Caco-2 (cell line): ENCODE measurements around the gene MYDGF. TPM values are rescaled to one million over a fixed set of nuclear protein-coding genes. Genes with fewer than 3 reads are reported as not detected.

Experiments used
- BruUV-seq: library from RNA; stranded (reverse); fragments of 400-500 nt; replicated peaks from 2 replicates; lab custom pipeline; 2021; lab: Mats Ljungman, UMichigan
- CTCF ChIA-PET: fragments of 300-600 bp; sonication (Branson Sonifier 250); formaldehyde crosslinking; loops from one replicate; lab custom pipeline; 2022; ENCODE audit warnings: antibody characterized with exemption; lab: Charles Lee
- POLR2A ChIA-PET: fragments of 300-600 bp; sonication (Branson Sonifier 250); formaldehyde crosslinking; loops from one replicate; lab custom pipeline; 2022; ENCODE audit warnings: antibody characterized with exemption; lab: Charles Lee
- DNase-seq, 2 experiments: peaks; one replicate each; pipeline versions ENCODE4 v3.0.0 to v3.0.0-alpha.2; 2020 to 2022
- H3K27me3 ChIP-seq: replicated peaks from 2 replicates; pipeline ENCODE4 v1.6.0; 2011; ENCODE audit warnings: low read length; ENCODE audit not compliant: control insufficient read depth, insufficient read depth
- H3K36me3 ChIP-seq: 2 replicates; pipeline ENCODE4 v1.5.1; 2011; ENCODE audit warnings: low read length; ENCODE audit not compliant: control insufficient read depth, insufficient read depth
- H3K4me1 ChIP-seq: fragments of 250-450 bp; sonication (Bioruptor Pico); 2 replicates; pipeline ENCODE4 v1.5.1; 2020; ENCODE audit warnings: mild to moderate bottlenecking
- H3K4me3 ChIP-seq: 2 replicates; pipeline ENCODE4 v1.5.1; 2011; ENCODE audit warnings: low read depth, mild to moderate bottlenecking, control low read depth, low read length
- H3K9me3 ChIP-seq: fragments of 250-450 bp; sonication (Bioruptor Pico); 2 replicates; pipeline ENCODE4 v1.5.1; 2020; ENCODE audit warnings: mild to moderate bottlenecking, moderate library complexity
- H3K27ac Mint-ChIP-seq: one replicate; pipeline ENCODE4 v1.8.0; 2022; ENCODE audit warnings: mixed read lengths; ENCODE audit not compliant: unreplicated experiment
- H3K27me3 Mint-ChIP-seq: one replicate; pipeline ENCODE4 v1.8.0; 2022; ENCODE audit warnings: mixed read lengths; ENCODE audit not compliant: insufficient read depth, unreplicated experiment
- H3K36me3 Mint-ChIP-seq: one replicate; pipeline ENCODE4 v1.8.0; 2022; ENCODE audit warnings: mild to moderate bottlenecking, mixed read lengths; ENCODE audit not compliant: insufficient read depth, unreplicated experiment
- H3K4me1 Mint-ChIP-seq: one replicate; pipeline ENCODE4 v1.8.0; 2022; ENCODE audit warnings: low read depth, mixed read lengths; ENCODE audit not compliant: unreplicated experiment
- H3K4me3 Mint-ChIP-seq: one replicate; pipeline ENCODE4 v1.8.0; 2022; ENCODE audit warnings: mild to moderate bottlenecking, moderate library complexity, mixed read lengths; ENCODE audit not compliant: unreplicated experiment
- H3K9me3 Mint-ChIP-seq: one replicate; pipeline ENCODE4 v1.8.0; 2022; ENCODE audit warnings: mixed read lengths; ENCODE audit not compliant: unreplicated experiment
- CTCF ChIP-seq, 2 experiments: fragments of 200-600 bp in 1 of 2; IDR thresholded peaks; 1 replicate in 1 of 2; 2 replicates in 1 of 2; pipeline versions ENCODE4 v1.5.1 to v1.8.0; 2011 to 2022; ENCODE audit warnings: antibody characterized with exemption in 1 of 2, control low read depth in 1 of 2, inconsistent platforms in 1 of 2, low read depth in 1 of 2, low read length in 1 of 2, mild to moderate bottlenecking in 1 of 2, moderate library complexity in 1 of 2; ENCODE audit not compliant: insufficient read depth in 1 of 2, severe bottlenecking in 1 of 2, unreplicated experiment in 1 of 2
- intact Hi-C: fragments of 100-400 bp; cut with micrococcal nuclease; formaldehyde crosslinking; loops from one replicate; pipeline ENCODE4 v1.10.0; 2022; ENCODE audit not compliant: unreplicated experiment
- total RNA-seq: library from RNA; stranded (reverse); gene quantifications from 2 replicates; pipeline ENCODE4 v1.2.3, GENCODE V29; 2022

MYDGF gene
- total RNA-seq, 1 experiment from 2014 or later: 106 TPM

- ChIA-PET POLR2A (no interaction called here), CTCF (no interaction called here)
- no peak overlapping the region for H3K4me3 Mint-ChIP-seq
Observed at GRCh38 chr19:4642625-4643024, 27.5 kb downstream of the MYDGF start.

GRCh38 chr19:4641132-4641531 is 29.0 kb downstream of the MYDGF start:
- peaks cover 12% of the 10 kb centered on the region for H3K36me3 Mint-ChIP-seq
- no peaks in the 10 kb centered on the region for H3K27me3 Mint-ChIP-seq
- no peak for DNase-seq
- Histone ChIP-seq H3K27me3 (no peaks in the 10 kb centered on the region), H3K36me3 (peaks cover 1% of the 10 kb centered on the region; the same call in 1 of the 2 replicates), H3K4me1 (peaks cover 12% of the 10 kb centered on the region; the same call in 1 of the 2 replicates), H3K9me3 (no peaks in the 10 kb centered on the region), H3K4me3 (no peak overlapping the region)
- no peak overlapping the region for H3K27ac Mint-ChIP-seq
- no TSS peak for BruUV-seq
- CTCF ChIA-PET: no interaction called here
- POLR2A ChIA-PET: no interaction called here
- intact Hi-C loops: no loop called here
- no peak overlapping the region for H3K4me3 Mint-ChIP-seq
- no peaks in the 10 kb centered on the region for H3K9me3 Mint-ChIP-seq
- TF ChIP-seq CTCF (IDR thresholded peaks at IDR 0.05; ENCODE audit: insufficient read depth in 1 of 2, low read depth in 1 of 2, low read length in 1 of 2, severe bottlenecking in 1 of 2, unreplicated experiment in 1 of 2): no peak
- H3K4me1 Mint-ChIP-seq: peaks cover 7% of the 10 kb centered on the region

More at GRCh38 chr19:4642625-4643024, 27.5 kb downstream of the MYDGF start:
- Histone ChIP-seq H3K36me3 (peaks cover 1% of the 10 kb centered on the region; the same call in 1 of the 2 replicates), H3K4me3 (no peak overlapping the region), H3K9me3 (no peaks in the 10 kb centered on the region), H3K4me1 (peaks cover 8% of the 10 kb centered on the region; the same call in 1 of the 2 replicates), H3K27me3 (no peaks in the 10 kb centered on the region)
- peaks cover 7% of the 10 kb centered on the region for H3K4me1 Mint-ChIP-seq
- H3K9me3 Mint-ChIP-seq: no peaks in the 10 kb centered on the region
- no peak for TF ChIP-seq CTCF (IDR thresholded peaks at IDR 0.05; ENCODE audit: insufficient read depth in 1 of 2, low read depth in 1 of 2, low read length in 1 of 2, severe bottlenecking in 1 of 2, unreplicated experiment in 1 of 2)
- peaks cover 16% of the 10 kb centered on the region for H3K36me3 Mint-ChIP-seq
- no peak overlapping the region for H3K27ac Mint-ChIP-seq
- BruUV-seq: no TSS peak
- H3K27me3 Mint-ChIP-seq: no peaks in the 10 kb centered on the region
- intact Hi-C loops: no loop called here
- DNase-seq: no peak

- POLR2A ChIA-PET: interaction anchor here (0.6 kb wide), 1 partner anchor 30 kb away, joined by 5 read pairs; the partner anchor contains the start of gene MYDGF
- CTCF ChIA-PET: no interaction called here
Observed at GRCh38 chr19:4640247-4641000, 29.7 kb downstream of the MYDGF start.

More at GRCh38 chr19:4640247-4641000, 29.7 kb downstream of the MYDGF start:
- peaks cover 12% of the 10 kb centered on the region; the same call in 1 of the 2 replicates for H3K4me1 ChIP-seq
- H3K9me3 Mint-ChIP-seq: no peaks in the 10 kb centered on the region
- intact Hi-C loops: no loop called here
- no peaks in the 10 kb centered on the region for H3K27me3 ChIP-seq
- peak overlapping the region; percentile 85 for H3K4me3 Mint-ChIP-seq
- H3K36me3 ChIP-seq: peaks cover 1% of the 10 kb centered on the region; the same call in 1 of the 2 replicates
- H3K36me3 Mint-ChIP-seq: peaks cover 12% of the 10 kb centered on the region
- no peak overlapping the region for H3K27ac Mint-ChIP-seq
- peak overlapping the region; percentile 72 for H3K4me3 ChIP-seq
- no TSS peak for BruUV-seq
- H3K27me3 Mint-ChIP-seq: no peaks in the 10 kb centered on the region
- TF ChIP-seq CTCF (IDR thresholded peaks at IDR 0.05; ENCODE audit: insufficient read depth in 1 of 2, low read depth in 1 of 2, low read length in 1 of 2, severe bottlenecking in 1 of 2, unreplicated experiment in 1 of 2): no peak
- no peaks in the 10 kb centered on the region for H3K9me3 ChIP-seq
- no peak for DNase-seq
- peaks cover 7% of the 10 kb centered on the region for H3K4me1 Mint-ChIP-seq
